ENCODE measurements around the gene PIGA. TPM values are rescaled to one million over a fixed set of nuclear protein-coding genes. Genes with fewer than 3 reads are reported as not detected.
"Not testable (repeated sequence)": the region's sequence is repeated elsewhere in the genome, so short reads cannot be mapped to it uniquely, and the experiment has no call there.

Gene PIGA
- polyA plus RNA-seq, 2 donors: 8.4 to 8.7 TPM

DNA sequence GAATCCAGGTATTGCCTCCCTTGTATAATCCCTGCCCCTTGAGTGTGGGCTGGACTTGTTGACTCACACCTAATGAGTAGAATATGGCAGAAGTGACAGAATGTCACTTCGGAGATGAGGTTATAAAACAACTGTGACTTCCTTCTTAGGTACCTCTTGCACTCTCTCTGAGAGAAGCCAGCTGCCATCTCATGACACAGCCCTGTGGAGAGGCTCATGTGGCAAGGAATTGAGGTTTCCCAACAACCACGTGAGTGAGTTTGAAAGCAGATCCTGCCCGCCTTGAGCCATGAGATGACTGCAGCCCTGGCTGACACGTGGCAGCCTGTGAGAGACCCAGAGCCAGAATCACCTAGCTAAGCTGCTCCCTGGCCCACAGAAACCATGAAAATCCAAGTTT lies 33.4 kb downstream of the PIGA start:
- no peaks in the 10 kb centered on the region for H3K4me1 ChIP-seq (ENCODE audit: control insufficient read depth in 2 of 2, insufficient read depth in 2 of 2, low read length in 1 of 2)
- no peaks in the 10 kb centered on the region for H3K36me3 ChIP-seq (ENCODE audit: control insufficient read depth in 2 of 2, insufficient read depth in 2 of 2, low read length in 1 of 2)
- no peak overlapping the region for H3K27ac ChIP-seq (ENCODE audit: low read depth in 2 of 2, low read length in 1 of 2)
- no peaks in the 10 kb centered on the region for H3K9me3 ChIP-seq (ENCODE audit: control insufficient read depth in 2 of 2, insufficient read depth in 1 of 2, low read depth in 1 of 2, low read length in 1 of 2)
- WGBS, 2 donors: 36 to 55% methylated on average over 4 of the region's 4 CpGs
- H3K4me3 ChIP-seq (ENCODE audit: low read depth in 1 of 2, low read length in 2 of 2): no peak overlapping the region
- no peaks in the 10 kb centered on the region for H3K27me3 ChIP-seq (ENCODE audit: control insufficient read depth in 1 of 2, insufficient read depth in 2 of 2, low read length in 2 of 2)

DNA sequence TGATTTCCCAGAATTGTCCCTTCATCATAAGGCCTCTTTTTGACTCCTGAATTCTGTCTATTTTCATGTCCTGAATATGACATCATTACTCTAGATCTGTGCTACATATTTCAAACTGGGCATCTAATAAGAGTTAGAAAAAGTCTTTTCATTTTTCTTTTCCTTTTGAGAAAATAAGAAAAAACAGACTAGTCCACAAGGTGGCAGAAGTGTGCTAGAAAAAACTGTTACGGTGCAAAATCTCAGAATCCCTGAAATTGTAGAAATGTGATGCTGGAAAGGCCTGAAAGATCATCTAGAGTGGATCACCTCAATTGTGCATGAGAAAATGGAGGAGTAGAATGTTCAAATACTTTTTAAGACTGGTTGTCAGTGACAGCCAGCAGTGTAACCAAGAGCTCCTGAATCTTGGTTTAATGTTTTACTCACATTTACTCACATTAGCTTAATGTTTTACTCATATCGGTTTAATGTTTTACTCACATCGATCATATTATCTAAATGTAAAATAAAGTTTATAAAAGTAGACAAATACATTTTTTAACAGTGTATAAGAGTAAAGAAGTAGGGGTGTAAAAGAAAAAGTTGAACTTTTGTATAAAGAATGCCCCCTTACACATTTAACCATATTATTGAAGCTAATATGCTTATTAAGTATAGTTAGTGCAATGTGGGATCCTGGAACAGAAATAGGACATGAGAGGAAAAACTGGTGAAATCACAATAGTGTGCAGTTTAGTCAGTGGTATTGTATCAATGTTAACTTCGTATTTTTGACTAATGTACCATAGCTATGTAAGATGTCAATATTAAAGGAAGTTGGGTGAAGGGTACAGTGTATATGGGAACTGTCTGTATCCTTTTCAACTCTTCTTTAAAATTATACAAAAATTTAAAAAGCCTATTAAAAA lies 35.1 kb downstream of the PIGA start:
- Histone ChIP-seq H3K27ac (ENCODE audit: low read depth in 2 of 2, low read length in 1 of 2) (no peak overlapping the region), H3K27me3 (ENCODE audit: control insufficient read depth in 1 of 2, insufficient read depth in 2 of 2, low read length in 2 of 2) (no peaks in the 10 kb centered on the region), H3K9me3 (ENCODE audit: control insufficient read depth in 2 of 2, insufficient read depth in 1 of 2, low read depth in 1 of 2, low read length in 1 of 2) (no peaks in the 10 kb centered on the region), H3K4me3 (ENCODE audit: low read depth in 1 of 2, low read length in 2 of 2) (no peak overlapping the region), H3K36me3 (ENCODE audit: control insufficient read depth in 2 of 2, insufficient read depth in 2 of 2, low read length in 1 of 2) (no peaks in the 10 kb centered on the region), H3K4me1 (ENCODE audit: control insufficient read depth in 2 of 2, insufficient read depth in 2 of 2, low read length in 1 of 2) (no peaks in the 10 kb centered on the region)
- 43 to 57% methylated on average over 4 of the region's 4 CpGs for WGBS, 2 donors

DNA sequence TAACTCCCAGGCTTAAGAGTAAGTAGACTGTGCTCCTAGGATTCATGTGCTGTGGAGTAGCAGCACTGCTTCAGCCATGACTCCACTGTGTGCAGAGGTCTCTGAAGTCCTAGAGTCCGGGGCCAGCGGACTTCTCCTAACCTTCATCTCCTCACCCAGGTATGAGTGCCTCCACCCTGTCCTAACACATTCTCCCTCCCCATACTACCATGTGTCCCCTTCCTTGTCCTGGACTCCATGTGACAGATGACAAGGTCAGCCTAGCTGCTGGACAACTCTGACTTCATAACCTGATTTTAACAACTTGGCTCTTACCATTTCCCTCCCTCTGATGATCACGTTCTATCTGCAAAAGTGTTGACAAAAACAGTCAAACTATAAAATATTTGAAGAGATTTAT lies 36.5 kb downstream of the PIGA start:
- WGBS, 2 donors: 75 to 85% methylated on average over 3 of the region's 3 CpGs
- Histone ChIP-seq H3K9me3 (ENCODE audit: control insufficient read depth in 2 of 2, insufficient read depth in 1 of 2, low read depth in 1 of 2, low read length in 1 of 2) (no peaks in the 10 kb centered on the region), H3K4me3 (ENCODE audit: low read depth in 1 of 2, low read length in 2 of 2) (no peak overlapping the region), H3K27ac (ENCODE audit: low read depth in 2 of 2, low read length in 1 of 2) (no peak overlapping the region), H3K36me3 (ENCODE audit: control insufficient read depth in 2 of 2, insufficient read depth in 2 of 2, low read length in 1 of 2) (no peaks in the 10 kb centered on the region), H3K4me1 (ENCODE audit: control insufficient read depth in 2 of 2, insufficient read depth in 2 of 2, low read length in 1 of 2) (no peaks in the 10 kb centered on the region), H3K27me3 (ENCODE audit: control insufficient read depth in 1 of 2, insufficient read depth in 2 of 2, low read length in 2 of 2) (no peaks in the 10 kb centered on the region)

DNA sequence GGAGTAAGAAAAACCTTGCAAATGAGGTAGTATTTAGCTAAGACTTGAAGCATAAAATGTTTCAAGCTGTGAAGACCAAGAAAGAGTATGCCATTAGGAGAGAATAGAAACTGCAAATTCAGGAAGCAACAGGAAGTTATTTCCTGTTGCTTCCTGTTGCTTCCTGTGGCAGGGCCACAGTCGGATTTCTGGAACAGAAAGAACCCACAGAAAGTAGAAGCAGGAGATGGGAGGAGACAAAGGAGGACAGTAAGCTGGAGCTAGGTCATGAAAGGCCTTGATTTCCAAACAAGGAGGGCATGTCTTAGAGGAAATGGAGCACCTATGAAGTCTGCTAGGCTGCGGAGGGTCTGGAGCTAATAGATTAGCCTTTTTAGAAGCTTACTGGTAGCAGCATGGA lies 37.1 kb downstream of the PIGA start:
- WGBS, 2 donors: 53 to 64% methylated on average over 2 of the region's 2 CpGs
- no peak overlapping the region for H3K27ac ChIP-seq (ENCODE audit: low read depth in 2 of 2, low read length in 1 of 2)
- no peaks in the 10 kb centered on the region for H3K27me3 ChIP-seq (ENCODE audit: control insufficient read depth in 1 of 2, insufficient read depth in 2 of 2, low read length in 2 of 2)
- no peaks in the 10 kb centered on the region for H3K9me3 ChIP-seq (ENCODE audit: control insufficient read depth in 2 of 2, insufficient read depth in 1 of 2, low read depth in 1 of 2, low read length in 1 of 2)
- H3K36me3 ChIP-seq (ENCODE audit: control insufficient read depth in 2 of 2, insufficient read depth in 2 of 2, low read length in 1 of 2): no peaks in the 10 kb centered on the region
- H3K4me3 ChIP-seq (ENCODE audit: low read depth in 1 of 2, low read length in 2 of 2): no peak overlapping the region
- no peaks in the 10 kb centered on the region for H3K4me1 ChIP-seq (ENCODE audit: control insufficient read depth in 2 of 2, insufficient read depth in 2 of 2, low read length in 1 of 2)

DNA sequence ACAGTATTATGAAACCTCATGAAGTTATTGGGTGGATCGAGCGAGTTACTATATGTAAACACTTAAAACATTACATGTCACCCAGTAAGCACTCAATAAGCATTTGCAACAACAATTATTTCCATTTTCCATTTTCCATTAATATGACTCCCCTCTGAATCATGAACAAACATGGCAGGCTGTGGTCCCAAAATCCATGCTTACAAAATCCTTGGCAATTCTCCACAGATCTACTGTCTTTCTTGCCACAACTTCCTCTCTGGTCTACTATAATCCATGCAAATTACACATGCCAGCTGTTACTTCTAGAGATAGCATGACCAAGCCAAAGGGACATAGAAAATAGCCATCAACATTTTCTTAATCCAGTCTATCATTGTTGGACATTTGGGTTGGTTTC lies 41.9 kb downstream of the PIGA start:
- Histone ChIP-seq H3K27me3 (ENCODE audit: control insufficient read depth in 1 of 2, insufficient read depth in 2 of 2, low read length in 2 of 2) (no peaks in the 10 kb centered on the region), H3K9me3 (ENCODE audit: control insufficient read depth in 2 of 2, insufficient read depth in 1 of 2, low read depth in 1 of 2, low read length in 1 of 2) (no peaks in the 10 kb centered on the region), H3K4me1 (ENCODE audit: control insufficient read depth in 2 of 2, insufficient read depth in 2 of 2, low read length in 1 of 2) (no peaks in the 10 kb centered on the region), H3K36me3 (ENCODE audit: control insufficient read depth in 2 of 2, insufficient read depth in 2 of 2, low read length in 1 of 2) (no peaks in the 10 kb centered on the region), H3K27ac (ENCODE audit: low read depth in 2 of 2, low read length in 1 of 2) (no peak overlapping the region), H3K4me3 (ENCODE audit: low read depth in 1 of 2, low read length in 2 of 2) (no peak overlapping the region)
- 84 to 85% methylated on average over 2 of the region's 2 CpGs for WGBS, 2 donors

DNA sequence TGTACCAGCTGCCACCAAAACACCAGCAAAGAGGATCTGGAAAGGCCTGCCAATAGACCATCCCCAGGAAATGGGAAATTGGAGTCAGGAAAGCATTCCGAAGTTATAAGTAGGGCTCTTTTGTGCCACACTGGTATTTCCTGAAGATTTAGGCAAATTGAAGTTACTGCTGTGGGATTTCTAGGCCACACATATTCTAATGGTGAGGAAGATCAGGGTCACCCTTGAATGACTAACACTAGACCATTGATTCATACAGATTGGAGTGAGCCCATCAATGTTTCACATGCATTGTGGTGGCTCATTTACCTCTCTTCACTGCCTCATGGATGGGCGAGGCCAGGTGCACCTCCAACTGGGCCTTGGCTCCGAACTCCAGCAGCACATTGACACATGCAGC lies 42.5 kb downstream of the PIGA start:
- no peak overlapping the region for H3K4me3 ChIP-seq (ENCODE audit: low read depth in 1 of 2, low read length in 2 of 2)
- 90 to 91% methylated on average over 3 of the region's 3 CpGs for WGBS, 2 donors
- H3K27me3 ChIP-seq (ENCODE audit: control insufficient read depth in 1 of 2, insufficient read depth in 2 of 2, low read length in 2 of 2): no peaks in the 10 kb centered on the region
- no peaks in the 10 kb centered on the region for H3K9me3 ChIP-seq (ENCODE audit: control insufficient read depth in 2 of 2, insufficient read depth in 1 of 2, low read depth in 1 of 2, low read length in 1 of 2)
- H3K27ac ChIP-seq (ENCODE audit: low read depth in 2 of 2, low read length in 1 of 2): no peak overlapping the region
- no peaks in the 10 kb centered on the region for H3K36me3 ChIP-seq (ENCODE audit: control insufficient read depth in 2 of 2, insufficient read depth in 2 of 2, low read length in 1 of 2)
- no peaks in the 10 kb centered on the region for H3K4me1 ChIP-seq (ENCODE audit: control insufficient read depth in 2 of 2, insufficient read depth in 2 of 2, low read length in 1 of 2)

DNA sequence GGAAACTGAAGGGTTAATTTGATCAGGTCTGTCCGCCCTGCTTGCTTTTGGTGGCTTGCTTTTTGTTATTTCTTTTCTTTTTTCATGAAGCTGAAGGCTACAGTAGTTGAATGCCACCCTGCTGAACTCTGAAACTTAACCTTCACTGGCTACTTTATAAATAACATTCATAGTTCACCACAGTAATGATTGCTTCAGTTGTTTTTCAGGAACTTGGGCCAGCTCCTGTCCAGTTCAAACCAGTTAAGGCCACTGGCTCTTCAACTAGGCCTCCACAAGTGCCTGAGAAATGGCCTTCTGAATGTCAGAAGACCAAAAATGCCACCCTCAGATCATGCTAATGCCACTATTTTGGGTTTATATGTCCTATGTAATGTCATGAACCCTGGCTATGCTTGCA lies 57.7 kb downstream of the PIGA start:
- Histone ChIP-seq H3K4me1 (ENCODE audit: control insufficient read depth in 2 of 2, insufficient read depth in 2 of 2, low read length in 1 of 2) (no peaks in the 10 kb centered on the region), H3K9me3 (ENCODE audit: control insufficient read depth in 2 of 2, insufficient read depth in 1 of 2, low read depth in 1 of 2, low read length in 1 of 2) (no peaks in the 10 kb centered on the region), H3K27ac (ENCODE audit: low read depth in 2 of 2, low read length in 1 of 2) (no peak overlapping the region), H3K4me3 (ENCODE audit: low read depth in 1 of 2, low read length in 2 of 2) (no peak overlapping the region), H3K36me3 (ENCODE audit: control insufficient read depth in 2 of 2, insufficient read depth in 2 of 2, low read length in 1 of 2) (no peaks in the 10 kb centered on the region), H3K27me3 (ENCODE audit: control insufficient read depth in 1 of 2, insufficient read depth in 2 of 2, low read length in 2 of 2) (no peaks in the 10 kb centered on the region)
- 46 to 55% methylated on average over 1 of the region's 1 CpG for WGBS, 2 donors

DNA sequence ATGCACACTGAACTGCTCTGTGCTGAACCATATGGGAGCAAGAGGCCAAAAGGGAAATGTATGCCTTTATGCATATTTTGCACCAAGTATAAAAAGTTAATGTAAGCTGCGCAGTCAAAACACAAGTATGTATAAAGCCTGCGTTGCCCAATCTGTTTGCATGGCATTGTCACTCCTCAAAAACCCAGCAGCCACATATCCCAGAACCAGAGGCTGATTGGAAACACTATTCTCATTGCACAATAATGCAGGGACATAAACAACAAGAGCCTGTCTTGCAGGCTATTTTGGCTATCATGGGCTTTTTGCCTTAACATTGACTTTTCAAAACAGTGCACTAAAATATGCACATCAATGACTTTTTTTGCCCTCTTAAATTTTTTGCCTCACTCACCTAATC lies 60.4 kb downstream of the PIGA start:
- Histone ChIP-seq H3K9me3 (ENCODE audit: control insufficient read depth in 2 of 2, insufficient read depth in 1 of 2, low read depth in 1 of 2, low read length in 1 of 2) (no peaks in the 10 kb centered on the region), H3K4me3 (ENCODE audit: low read depth in 1 of 2, low read length in 2 of 2) (no peak overlapping the region), H3K27me3 (ENCODE audit: control insufficient read depth in 1 of 2, insufficient read depth in 2 of 2, low read length in 2 of 2) (no peaks in the 10 kb centered on the region), H3K27ac (ENCODE audit: low read depth in 2 of 2, low read length in 1 of 2) (no peak overlapping the region), H3K36me3 (ENCODE audit: control insufficient read depth in 2 of 2, insufficient read depth in 2 of 2, low read length in 1 of 2) (no peaks in the 10 kb centered on the region), H3K4me1 (ENCODE audit: control insufficient read depth in 2 of 2, insufficient read depth in 2 of 2, low read length in 1 of 2) (peaks cover 0 to 4% of the 10 kb centered on the region in 2 donors)
- 93 to 97% methylated on average over 2 of the region's 2 CpGs for WGBS, 2 donors

DNA sequence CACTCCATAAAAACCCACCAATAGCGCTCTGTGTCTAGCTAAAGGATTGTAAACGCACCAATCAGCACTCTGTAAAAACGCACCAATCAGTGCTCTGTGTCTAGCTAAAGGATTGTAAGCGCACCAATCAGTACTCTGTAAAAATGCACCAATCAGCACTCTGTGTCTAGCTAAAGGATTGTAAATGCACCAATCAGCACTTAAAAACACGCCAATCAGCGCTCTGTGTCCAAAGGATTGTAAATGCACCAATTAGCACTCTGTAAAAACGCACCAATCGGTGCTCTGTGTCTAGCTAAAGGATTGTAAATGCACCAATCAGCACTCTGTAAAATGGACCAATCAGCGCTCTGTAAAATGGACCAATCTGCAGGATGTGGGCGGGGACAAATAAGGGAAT lies 62.0 kb downstream of the PIGA start:
- H3K36me3 ChIP-seq (ENCODE audit: control insufficient read depth in 2 of 2, insufficient read depth in 2 of 2, low read length in 1 of 2); H3K4me3 ChIP-seq (ENCODE audit: low read depth in 1 of 2, low read length in 2 of 2); H3K27ac ChIP-seq (ENCODE audit: low read depth in 2 of 2, low read length in 1 of 2); H3K9me3 ChIP-seq (ENCODE audit: control insufficient read depth in 2 of 2, insufficient read depth in 1 of 2, low read depth in 1 of 2, low read length in 1 of 2); H3K4me1 ChIP-seq (ENCODE audit: control insufficient read depth in 2 of 2, insufficient read depth in 2 of 2, low read length in 1 of 2); H3K27me3 ChIP-seq (ENCODE audit: control insufficient read depth in 1 of 2, insufficient read depth in 2 of 2, low read length in 2 of 2): not testable (repeated sequence)
- 85 to 96% methylated on average over 10 of the region's 10 CpGs for WGBS, 2 donors

DNA sequence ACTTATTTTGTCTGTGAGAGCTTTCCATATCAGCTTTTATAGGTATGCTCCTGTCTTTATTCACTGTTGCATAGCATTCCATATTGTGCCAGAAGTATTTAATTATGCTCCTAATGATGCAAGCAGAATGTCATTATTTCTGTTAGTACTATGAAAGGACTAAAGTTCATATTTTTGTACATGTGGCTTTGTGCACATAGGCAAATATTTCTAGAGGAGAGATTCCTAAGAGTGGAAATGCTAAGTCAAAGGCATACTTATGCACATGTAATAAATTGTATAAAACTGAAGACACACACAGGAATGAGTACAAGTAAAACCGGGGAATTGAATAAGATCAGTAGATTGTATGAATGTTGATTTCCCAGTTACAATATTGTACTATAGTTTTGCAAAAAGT lies 63.6 kb downstream of the PIGA start:
- H3K9me3 ChIP-seq (ENCODE audit: control insufficient read depth in 2 of 2, insufficient read depth in 1 of 2, low read depth in 1 of 2, low read length in 1 of 2): no peaks in the 10 kb centered on the region
- no peaks in the 10 kb centered on the region for H3K36me3 ChIP-seq (ENCODE audit: control insufficient read depth in 2 of 2, insufficient read depth in 2 of 2, low read length in 1 of 2)
- peaks cover 0 to 5% of the 10 kb centered on the region in 2 donors for H3K4me1 ChIP-seq (ENCODE audit: control insufficient read depth in 2 of 2, insufficient read depth in 2 of 2, low read length in 1 of 2)
- no peaks in the 10 kb centered on the region for H3K27me3 ChIP-seq (ENCODE audit: control insufficient read depth in 1 of 2, insufficient read depth in 2 of 2, low read length in 2 of 2)
- H3K27ac ChIP-seq (ENCODE audit: low read depth in 2 of 2, low read length in 1 of 2): no peak overlapping the region
- WGBS, 2 donors: 82 to 83% methylated on average over 1 of the region's 1 CpG
- no peak overlapping the region for H3K4me3 ChIP-seq (ENCODE audit: low read depth in 1 of 2, low read length in 2 of 2)

Data from esophagus (tissue), 2 donors.